Heart left ventricle (tissue), 13 donors: ENCODE measurements around the gene BRD9.

Experiments
- CTCF ChIP-seq, 12 donors: fragments of 200-600 bp; sonication (generic) in 4 of 12; IDR thresholded peaks; one replicate each; pipeline versions ENCODE4 v1.5.0 to v1.8.0; 2018 to 2022; ENCODE audit warnings: antibody characterized with exemption in 12 of 12, mild to moderate bottlenecking in 5 of 12
- POLR2A ChIP-seq, 2 donors: fragments of 450-650 bp; IDR thresholded peaks; one replicate each; pipeline ENCODE4 v1.6.1; 2017; ENCODE audit warnings: antibody characterized with exemption in 2 of 2, mild to moderate bottlenecking in 2 of 2, moderate library complexity in 2 of 2
- donor health status: ischemic (EF 13 %, LVEDD 7.1; RV severe dilation, severe dysfunction).
- donor health status: DM: no; HTN: yes; CAD: no.
- donor health status: DM: no; HTN: no; CAD: no.
- donor health status: ischemic (EF 25% LVEDD 6.9; RV normal size, moderate dysfunction).
- donor health status: ischemic (EF 25% LVEDD 5.7; RV mildly dilated, moderate dysfunction).
- donor health status: ischemic (EF 35%, LVEDD 5.7; RV mildly dilated, moderate dysfunction).
- donor health status: nonischemic (EF 11% LVEDD 7.7; RV severe dilation, severe dysfunction).
- donor health status: DM: yes; HTN: yes; CAD: no.
- donor health status: PGD.
- donor health status: ischemic (EF 29% LVEDD 5.4; RV normal size, mild dysfunction).
- donor health status: nonischemic (EF 23%, LVEDD 6.1; RV moderate dilation, normal function).

- TF ChIP-seq CTCF (IDR thresholded peaks at IDR 0.05): no peak
- TF ChIP-seq POLR2A (IDR thresholded peaks at IDR 0.05): no peak
Measured at GRCh38 chr5:884345-885126, 8.1 kb downstream of the BRD9 start.
